Measurements from ENCODE around the gene TNS4.

Gene TNS4

DNA sequence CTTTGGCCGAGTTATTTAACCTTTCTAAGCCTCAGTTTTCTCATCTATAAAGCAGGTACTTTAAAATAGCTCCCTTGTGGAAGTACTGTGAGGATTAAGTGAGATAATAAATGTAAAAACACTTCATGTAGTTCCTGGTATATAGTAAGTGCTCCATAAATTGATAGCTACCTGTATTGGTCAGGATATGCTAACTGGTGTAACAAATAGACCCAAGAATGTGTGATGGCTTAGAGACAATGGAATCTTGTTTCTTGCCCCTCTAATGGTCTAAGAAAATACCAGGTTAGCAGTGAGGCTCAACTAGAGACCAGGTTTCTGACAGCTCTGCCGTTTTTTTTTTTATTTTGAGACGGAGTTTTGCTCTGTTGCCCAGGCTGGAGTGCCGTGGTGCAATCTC is 34.0 kb upstream of the TNS4 start:
- DNase-seq (ENCODE audit: low spot score): no peak

DNA sequence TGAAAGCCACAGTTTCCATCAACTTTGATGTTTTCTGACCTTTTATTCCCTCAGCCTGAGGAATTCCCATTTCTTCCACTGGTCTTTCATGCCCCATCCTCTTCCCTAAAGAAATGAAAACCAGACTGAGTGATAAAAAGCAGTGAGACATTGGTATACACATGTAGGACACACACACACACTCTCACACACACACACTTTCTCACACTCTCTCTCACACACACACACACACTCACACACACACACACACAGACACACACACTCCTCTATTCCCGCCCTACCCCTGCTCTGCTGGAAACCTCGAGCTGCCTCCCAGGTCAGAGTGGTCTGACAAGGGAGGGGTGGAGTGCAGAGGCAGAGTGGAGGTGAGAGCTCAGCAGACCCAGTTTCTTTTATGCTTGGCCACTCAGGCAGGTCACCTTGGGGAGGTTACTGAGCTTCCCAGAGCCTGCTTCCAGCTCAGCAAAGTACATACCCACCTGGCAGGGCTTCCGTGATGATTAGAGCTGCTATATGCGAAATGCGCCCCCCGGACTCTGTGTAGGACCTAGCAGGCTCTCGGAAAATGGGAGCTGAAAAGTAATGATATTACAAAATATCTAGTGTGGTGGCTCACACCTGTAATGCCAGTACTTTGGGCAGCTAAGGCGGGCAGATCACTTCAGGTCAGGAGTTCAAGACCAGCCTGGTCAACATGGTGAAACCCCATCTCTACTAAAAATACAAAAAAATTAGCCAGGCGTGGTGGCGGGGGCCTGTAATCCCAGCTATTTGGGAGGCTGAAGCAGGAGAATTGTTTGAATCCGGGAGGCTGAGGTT is 33.2 kb upstream of the TNS4 start:
- DNase-seq (ENCODE audit: low spot score): no peak

DNA sequence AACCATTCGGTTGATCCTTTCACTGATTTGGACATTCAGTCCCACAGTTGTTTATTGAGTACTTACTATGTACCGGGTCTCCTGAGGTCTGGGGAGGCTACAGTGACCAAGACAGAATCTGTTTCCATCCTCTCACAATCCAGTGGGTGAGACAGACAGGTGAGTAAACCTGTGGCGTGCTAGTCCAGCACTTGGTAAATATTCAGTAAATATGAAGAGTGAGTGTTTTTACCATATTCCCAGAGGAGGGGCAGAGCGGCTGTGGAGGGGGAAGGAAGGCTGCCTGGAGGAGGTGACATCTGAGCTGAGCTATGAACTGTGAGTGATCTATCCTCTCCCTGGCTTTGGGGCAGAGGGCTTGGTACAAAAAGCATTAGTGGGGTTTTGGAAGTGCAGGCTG is 32.5 kb upstream of the TNS4 start:
- no peak for DNase-seq (ENCODE audit: low spot score)

DNA sequence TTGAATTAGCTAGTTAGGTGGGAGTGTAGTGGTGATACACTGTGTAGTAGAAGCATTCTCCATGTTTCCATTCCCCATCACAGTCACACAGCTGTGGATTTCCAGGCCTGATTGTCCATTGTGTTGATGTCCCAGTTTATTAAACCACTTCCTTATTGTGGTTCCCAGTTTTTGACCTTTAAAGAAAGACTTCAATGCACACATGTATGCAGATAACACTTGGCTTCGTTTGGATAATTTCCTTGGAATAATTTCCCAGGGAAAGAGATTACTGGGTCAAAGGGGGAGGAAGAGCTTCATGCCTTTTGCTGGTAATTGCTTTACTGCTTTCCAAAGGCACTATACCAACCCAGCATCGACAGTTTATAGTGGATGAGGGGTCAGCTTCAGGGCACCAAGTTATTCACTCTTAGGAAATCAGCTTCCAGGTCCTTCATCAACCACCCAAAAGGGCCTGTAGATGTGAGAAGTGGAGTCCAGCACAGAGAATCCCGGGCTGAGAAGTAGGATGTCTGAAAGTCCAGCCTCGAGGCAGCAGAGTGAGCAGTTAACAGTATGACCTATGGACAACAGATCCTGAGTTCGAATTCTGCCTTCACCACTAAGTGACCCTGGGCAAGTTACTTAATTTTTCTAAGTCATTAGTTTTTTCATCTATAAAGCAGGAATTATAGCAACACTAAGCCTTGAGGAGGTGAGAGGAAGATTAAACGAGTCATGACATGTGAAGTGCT is 31.3 kb upstream of the TNS4 start:
- no peak for DNase-seq (ENCODE audit: low spot score)

DNA sequence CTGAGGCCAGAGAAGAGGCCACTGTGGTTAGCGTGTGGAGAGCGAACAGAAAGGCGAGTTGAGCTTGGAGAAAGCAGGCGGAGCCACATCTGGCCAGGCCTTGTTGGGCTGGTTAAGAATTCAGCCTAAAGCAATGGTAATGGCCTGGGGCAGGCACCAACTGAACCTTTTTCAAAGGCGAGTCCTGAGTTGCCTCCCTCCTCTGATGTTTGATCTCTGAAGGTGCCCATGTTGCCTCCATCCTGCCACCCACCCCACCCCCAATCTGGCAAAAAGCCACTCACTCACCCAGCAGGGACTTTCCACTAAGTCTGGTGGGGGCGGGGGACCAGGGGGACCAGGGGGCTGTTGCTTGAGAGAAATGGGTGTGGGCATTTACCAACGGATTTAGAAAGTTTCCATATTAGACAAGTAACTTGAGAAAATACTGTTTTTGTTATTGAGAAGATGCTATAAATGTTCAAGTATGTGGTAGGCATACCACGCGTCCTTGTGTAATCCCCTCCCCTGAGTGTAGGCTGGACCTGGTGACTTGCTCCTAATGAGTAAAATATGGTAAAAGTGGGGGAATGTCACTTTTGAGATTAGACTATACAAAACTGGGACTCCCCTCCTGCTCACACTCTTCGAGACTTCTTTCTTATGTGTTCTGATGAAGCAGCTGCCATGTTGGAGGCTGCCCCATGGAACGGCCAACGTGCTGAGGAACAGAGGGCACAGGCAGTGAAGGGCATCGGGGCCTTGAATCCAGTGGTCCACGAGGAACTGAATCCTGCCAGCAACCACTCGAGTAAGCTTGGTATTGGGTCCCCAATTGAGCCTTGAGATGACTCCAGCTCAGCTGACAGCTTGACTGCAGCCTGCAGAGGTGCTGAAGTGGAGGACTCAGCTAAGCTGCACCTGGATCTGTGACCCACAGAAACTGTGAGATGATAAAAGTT is 29.9 kb upstream of the TNS4 start:
- no peak for DNase-seq (ENCODE audit: low spot score)

DNA sequence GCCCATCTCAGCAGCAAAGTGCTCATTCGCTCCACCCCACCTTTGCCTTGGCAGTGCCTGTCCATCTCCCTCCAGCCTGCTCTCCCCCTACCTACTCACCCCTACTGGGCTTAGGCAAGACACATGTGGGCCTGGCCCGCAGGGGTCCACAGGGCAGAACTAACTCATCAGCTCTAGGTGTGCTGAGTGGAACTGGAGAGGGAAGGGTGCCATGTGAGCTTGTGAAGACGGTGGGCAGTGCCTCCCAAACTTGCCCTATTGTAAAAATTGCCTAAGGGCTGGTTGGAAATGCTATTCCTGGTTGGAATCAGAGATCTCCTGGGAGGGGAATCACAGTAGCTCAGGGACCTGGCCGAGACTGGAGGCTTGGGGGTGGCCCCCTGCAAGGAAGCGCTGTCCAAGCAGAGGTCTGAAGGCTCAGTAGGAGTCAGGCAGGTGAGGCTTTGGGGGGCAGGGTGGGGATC is 29.1 kb upstream of the TNS4 start:
- no peak for DNase-seq (ENCODE audit: low spot score)

DNA sequence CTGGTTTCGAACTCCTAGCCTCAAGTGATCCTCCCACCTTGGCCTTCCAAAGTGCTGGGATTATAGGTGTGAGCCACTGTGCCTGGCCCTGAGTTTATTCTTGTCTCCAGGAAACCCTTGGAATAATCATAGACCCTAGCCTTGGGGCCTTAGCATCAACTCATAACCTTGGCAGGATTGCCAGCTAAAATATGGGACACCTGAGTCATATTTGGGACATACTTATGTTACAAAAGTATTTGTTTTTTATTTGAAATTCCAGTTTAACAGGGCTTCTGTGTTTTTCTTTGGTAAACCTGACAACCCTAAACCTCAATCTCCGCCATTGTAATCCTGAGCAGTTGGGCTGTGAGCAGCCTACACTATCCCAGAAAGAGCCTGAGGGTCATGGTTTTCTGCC is 28.6 kb upstream of the TNS4 start:
- DNase-seq (ENCODE audit: low spot score): no peak

DNA sequence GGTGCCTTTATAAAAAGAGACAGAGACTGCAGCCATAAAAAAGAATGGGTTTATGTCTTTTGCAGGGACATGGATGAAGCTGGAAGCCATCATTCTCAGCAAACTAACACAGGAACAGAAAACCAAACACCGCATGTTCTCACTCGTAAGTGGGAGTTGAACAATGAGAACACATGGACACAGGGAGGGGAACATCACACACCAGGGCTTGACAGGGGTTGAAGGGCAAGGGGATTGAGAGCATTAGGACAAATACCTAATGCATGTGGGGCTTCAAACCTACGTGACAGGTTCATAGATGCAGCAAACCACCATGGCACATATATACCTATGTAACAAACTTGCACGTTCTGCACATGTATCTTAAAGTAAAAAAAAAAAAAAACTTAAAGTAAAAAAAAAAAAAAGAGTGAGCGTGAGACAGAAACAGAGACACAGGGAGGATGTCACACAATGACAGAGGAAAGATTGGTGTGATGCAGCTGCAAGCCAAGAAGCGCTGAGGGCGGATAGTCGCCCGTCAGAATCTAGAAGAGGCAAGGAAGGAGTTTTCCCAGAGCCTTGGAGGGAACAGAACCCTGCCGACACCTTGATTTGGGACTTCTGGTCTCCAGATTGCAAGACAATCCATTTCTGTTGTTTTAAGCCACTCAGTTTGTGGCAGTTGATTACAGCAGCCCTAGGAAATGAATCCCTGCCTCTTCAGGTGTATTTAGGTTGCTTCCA is 27.4 kb upstream of the TNS4 start:
- no peak for DNase-seq (ENCODE audit: low spot score)

DNA sequence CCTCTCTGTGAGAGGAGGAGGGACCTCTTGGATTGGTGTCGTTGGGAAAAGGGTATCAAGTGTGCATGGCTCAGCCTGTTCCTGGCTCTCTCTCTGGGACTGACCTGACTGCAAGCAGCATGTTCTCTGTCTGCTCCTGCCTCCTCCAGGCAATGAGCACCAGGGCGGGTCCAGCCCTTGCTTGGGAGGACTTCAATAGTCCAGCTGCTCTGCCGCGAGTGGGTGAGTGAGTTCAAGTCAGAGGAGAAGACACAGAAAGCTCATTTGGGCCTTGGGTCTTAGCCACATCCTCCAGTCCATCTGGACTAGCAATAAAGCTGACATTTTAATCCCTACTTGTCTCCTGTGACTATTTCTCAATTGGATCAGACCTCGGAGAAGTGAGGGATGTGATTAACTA is 25.2 kb upstream of the TNS4 start:
- no peak for DNase-seq (ENCODE audit: low spot score)

DNA sequence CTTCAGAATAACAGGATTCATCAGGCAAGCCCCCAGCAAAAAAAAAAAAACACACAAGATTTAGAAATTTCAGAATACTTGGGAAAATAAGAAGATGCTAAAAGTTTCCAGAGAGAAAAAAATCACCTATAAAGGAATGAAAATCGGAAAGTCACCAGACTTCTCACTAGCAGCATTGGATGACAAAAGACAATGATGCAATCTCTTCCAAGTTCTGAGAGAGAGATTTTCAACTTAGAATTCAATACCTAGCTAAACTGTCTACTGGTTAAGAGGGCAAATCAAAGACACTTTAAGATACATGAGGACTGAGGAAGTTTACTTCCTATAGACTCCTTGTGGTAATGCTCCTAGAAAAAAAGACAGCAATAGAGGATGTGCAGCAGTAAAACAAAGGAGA is 23.9 kb upstream of the TNS4 start:
- DNase-seq (ENCODE audit: low spot score): no peak

DNA sequence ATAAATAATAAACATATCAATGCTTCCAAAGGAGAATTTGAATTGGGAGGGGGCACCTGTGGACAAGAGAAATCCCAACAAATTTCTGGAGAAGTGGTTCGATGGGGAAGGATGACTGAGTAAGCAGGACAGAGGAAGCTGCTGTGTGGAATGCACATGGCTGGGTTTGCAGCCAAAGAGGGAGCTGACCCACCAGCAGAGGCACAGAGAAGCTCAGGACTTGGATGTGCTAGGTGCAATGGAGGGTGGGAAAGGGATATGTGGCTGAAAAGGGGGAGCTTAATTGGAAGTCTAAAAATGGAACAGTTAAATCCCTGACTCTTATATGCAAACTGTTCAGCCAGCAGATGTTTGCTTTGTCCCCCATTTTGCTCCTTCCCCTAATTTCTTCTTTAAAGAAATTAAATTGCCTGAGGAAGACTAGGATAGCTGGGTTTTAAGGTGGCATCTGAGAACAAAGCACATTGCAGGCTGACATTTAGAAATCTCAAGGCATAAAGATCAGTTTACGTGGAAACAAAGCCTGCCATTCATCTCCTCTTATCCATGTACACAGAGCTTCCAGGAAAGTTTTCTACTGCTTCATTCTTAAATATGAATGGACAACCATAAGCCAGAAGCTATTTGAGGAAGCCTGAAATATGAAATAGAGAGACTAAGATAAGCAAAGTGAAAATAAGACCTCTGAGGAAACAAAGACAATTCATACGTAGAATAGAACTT is 23.0 kb upstream of the TNS4 start:
- DNase-seq (ENCODE audit: low spot score): no peak

DNA sequence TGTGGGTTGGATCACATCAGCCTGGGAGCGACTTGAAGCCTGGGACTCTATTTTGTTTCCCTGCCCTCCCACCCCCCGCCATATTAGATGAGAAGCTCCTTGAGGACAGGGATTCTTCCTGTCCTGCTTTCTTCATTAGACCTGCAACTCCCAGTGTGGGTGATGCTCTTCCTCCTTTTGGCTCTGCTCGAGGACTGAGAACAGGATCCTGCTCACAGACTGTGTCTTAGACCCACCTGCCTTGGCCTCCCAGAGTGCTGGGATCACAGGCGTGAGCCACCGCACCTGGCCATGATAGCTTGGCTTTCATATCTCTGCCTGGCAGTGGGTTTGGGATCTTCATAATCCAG is 21.5 kb upstream of the TNS4 start:
- no peak for DNase-seq (ENCODE audit: low spot score)

DNA sequence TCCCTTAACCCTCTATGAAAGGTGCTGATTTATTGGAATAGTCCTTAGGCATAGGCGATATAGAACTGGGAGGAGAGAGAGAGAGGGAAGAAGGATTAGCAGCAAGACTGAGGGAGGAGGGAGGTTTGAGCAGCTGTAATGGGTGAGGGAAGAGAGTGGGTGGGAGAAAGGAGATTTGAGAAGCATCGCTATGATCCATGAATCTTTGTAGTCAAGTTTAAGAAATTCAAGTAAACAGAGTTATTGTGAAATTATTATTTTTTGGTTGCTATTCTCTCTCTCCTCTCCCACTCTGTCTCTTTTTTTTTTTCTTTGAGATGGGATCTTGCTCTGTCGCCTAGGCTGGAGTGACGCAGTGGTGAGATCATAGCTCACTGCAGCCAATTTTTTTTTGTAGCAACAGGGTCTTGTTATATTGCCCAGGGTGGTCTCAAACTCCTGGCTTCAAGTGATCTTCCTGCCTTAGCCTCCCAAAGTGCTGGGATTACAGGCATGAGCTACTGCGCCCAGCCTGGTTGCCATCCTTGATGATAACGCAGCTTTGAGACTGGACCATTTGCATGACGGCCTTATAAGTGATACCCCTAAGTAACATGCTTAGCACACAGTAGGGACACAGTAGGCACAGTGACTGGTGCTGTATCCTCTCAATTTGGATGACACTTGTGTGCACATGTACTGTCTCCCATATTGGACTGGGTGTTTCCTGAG is 21.0 kb upstream of the TNS4 start:
- no peak for DNase-seq (ENCODE audit: low spot score)

DNA sequence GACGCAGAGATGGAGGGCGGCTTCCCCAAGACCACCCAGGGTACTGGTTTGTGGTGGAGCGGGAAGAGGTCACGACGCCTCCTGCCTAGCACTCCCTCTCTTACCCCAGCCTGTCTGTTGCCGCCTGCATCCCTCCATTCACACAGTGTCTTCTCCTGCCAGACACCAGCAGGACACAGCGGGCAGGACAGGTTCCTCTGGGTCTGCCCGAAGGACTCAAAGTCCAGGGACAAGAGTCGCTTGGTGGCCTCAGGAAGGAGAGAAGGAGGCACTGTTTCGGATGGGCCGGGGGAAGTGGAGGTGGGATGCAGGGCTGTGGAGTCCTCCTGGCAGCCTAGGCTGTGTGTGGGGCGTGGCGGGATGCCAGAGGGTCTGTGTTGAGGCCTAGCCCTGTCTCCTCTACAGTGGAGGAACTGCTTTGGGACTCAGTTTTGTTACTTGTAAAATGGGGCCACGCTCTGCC is 19.6 kb upstream of the TNS4 start:
- DNase-seq (ENCODE audit: low spot score): no peak

DNA sequence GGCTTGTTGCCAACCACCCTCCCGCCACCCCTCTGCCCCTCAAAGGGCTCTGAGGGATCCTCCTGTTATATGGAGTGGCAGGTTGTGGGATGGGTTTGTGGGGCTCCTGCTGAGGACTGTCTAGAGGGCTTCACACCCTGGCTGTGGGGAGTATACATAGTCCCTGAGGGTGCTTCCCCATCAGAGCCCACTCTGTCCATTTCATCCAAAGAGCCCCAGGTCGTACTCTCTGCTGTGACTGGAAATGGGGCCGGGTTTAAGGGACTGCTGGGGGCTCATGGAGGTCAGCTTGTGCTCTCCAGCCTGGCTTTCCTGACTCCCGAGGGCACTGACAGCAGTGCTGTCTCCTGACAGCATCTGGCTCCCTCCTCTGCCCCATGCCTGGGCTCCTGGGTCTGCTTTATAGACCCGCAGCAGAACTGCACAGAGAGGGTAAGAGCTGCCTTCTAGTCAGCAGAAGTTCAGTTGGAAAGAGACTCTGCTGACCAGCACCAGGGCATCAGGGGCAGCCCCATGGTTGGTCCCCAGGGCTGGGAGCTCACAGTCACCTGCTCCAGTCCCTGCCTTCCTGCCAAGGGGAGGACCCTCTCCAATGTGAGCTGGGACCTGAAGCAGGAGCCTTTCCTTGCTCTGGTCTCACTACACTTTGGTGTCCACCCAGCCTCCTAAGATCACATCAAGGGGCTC is 17.8 kb upstream of the TNS4 start:
- no peak for DNase-seq (ENCODE audit: low spot score)

DNA sequence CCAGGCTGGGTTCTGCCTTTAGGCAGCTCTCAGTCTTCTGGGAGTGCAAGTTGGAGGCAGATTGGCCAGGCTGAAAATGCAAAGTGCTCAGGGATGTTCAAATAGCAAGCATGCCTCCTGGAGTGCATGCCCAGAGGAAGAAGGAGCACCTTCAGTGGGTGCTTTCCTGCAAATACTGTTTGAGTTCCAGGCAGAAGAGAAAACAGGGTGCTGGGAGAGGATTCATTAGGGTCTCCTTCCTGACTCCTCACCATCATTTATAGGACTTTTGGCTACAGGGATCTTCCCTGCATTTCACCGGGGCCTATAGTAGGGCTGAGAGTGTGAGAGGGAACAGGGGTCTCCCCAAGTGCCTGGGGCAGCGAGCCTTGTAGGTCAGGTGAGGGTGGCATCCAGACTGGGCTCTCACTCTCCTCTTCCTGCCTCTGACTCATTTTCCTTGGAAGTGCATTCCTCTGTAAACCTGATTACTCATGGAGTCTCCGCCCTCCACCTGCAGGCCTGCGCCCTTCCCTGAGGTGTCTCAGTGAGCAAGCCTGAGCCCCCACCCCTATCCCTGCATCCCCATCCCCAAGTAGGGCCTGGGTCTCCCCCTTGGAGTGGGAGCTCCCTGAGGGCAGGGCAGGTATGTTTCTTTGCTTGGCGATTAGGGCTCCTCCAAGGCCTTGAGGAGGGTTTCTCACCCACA is 17.1 kb upstream of the TNS4 start:
- DNase-seq (ENCODE audit: low spot score): no peak

DNA sequence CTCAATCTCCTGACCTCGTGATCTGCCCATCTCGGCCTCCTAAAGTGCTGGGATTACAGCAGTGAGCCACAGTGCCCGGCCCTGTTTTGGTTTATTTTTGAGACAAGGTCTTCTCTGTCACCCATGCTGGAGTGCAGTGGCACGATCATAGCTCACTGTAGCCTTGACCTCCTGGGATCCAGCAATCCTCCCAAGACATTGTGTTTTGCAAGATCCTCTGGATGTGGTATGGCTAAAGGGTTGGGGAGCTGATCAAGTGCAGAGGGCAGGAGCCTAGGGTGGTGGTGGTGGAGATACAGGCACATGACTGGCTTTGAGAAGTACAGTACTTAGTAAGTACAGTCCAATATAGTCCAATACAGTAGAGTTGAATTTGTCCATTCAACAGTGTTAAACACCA is 16.6 kb upstream of the TNS4 start:
- no peak for DNase-seq (ENCODE audit: low spot score)

DNA sequence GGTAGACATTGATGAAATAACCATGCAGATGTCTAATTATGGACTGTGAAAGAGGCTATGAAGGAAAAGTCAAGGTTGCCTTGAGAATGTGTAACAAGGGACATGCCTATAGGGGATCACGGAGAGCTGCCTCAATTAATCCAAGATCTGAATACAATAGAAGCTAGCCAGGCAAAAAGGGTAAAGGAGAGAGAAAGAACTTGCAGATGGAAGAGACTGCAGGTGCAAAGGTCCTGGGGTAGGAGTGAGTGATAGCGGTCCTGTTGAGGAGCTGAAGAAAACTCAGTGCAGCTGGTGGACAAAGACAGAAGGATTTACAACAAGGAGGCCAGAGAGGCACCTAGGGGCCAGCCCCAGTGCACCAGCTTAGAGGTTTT is 15.9 kb upstream of the TNS4 start:
- no peak for DNase-seq (ENCODE audit: low spot score)

DNA sequence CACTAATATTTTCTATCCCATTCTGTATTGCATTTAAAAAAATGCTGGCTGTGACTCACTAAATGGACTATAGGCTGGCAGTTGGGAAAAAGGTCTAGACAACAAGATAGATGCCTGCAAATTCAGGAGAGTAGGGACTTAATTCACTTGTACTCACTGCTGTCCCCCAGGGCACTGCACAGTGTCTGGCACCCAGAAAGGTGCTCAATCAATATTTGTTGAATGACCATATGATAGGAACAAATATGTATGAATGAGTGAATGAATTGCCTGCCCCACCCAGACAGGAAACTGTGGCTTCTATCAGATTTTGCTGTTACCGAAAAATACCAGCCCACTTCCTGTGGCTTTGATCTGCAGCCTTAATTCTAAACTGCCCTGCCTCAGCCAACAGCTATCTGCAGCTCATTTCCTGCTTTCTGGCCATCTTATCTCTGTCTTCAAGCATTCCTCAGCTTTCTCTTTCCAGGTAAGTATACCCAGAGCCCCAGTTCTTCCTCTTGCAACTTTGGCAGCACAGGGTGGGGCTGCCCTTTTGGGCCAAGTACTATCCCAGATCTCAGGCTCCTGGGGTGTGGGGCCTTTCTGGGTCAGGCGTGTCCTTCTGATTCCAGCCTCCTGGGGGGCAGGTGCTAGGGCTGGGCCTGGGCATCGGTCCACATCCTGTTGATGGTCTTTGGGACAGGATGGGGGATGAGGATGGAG is 15.3 kb upstream of the TNS4 start:
- no peak for DNase-seq (ENCODE audit: low spot score)
